Effector memory CD4-positive, alpha-beta T cell (primary cell): ENCODE results near the gene NPTN.

Experiments used
- DNase-seq, 3 donors: peaks; one replicate each; pipeline ENCODE4 v3.0.0-alpha.2; 2020
- H3K27ac ChIP-seq: 2 replicates; pipeline ENCODE4 v1.7.0; 2013; ENCODE audit warnings: mild to moderate bottlenecking, low read length, moderate library complexity; ENCODE audit not compliant: insufficient read depth, poor library complexity, severe bottlenecking
- H3K27me3 ChIP-seq: replicated peaks from 2 replicates; pipeline ENCODE4 v1.7.0; 2013; ENCODE audit warnings: mild to moderate bottlenecking, low read length; ENCODE audit not compliant: insufficient read depth, control insufficient read depth, poor library complexity, severe bottlenecking
- H3K36me3 ChIP-seq: 2 replicates; pipeline ENCODE4 v1.7.0; 2013; ENCODE audit warnings: mild to moderate bottlenecking, low read length, moderate library complexity; ENCODE audit not compliant: control insufficient read depth, insufficient read depth
- H3K4me1 ChIP-seq: 2 replicates; pipeline ENCODE4 v1.7.0; 2013; ENCODE audit warnings: low read length, mild to moderate bottlenecking; ENCODE audit not compliant: control insufficient read depth, insufficient read depth, poor library complexity, severe bottlenecking
- H3K4me3 ChIP-seq: 2 replicates; pipeline ENCODE4 v1.7.0; 2013; ENCODE audit warnings: low read length, low read depth, mild to moderate bottlenecking; ENCODE audit not compliant: insufficient read depth, poor library complexity, severe bottlenecking
- H3K9me3 ChIP-seq: 2 replicates; pipeline ENCODE4 v1.7.0; 2013; ENCODE audit warnings: mild to moderate bottlenecking, low read length, moderate library complexity; ENCODE audit not compliant: control insufficient read depth

NPTN gene

DNA sequence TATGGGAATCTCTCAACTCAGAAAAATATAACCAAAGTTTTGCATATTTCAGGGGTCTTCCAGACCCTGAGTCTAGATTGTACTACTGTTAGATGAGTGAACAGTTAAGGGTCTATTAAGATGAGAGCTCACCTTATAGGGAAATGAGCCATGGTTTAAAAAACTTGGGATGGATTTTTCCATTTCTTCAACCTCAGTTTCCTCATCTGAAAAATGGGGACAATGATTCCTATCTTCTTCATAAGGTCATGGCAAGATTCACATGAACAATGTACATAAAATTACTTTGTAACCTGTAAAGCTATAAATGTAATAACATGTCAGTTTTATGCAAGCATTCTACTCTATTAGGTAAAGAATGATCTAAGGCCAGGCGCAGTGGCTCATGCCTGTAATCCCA lies 28.7 kb downstream of the NPTN start:
- Histone ChIP-seq H3K27ac (no peak overlapping the region), H3K27me3 (no peaks in the 10 kb centered on the region), H3K36me3 (no peaks in the 10 kb centered on the region), H3K4me1 (peaks cover 9% of the 10 kb centered on the region), H3K9me3 (no peaks in the 10 kb centered on the region), H3K4me3 (no peak overlapping the region)
- no peak for DNase-seq

DNA sequence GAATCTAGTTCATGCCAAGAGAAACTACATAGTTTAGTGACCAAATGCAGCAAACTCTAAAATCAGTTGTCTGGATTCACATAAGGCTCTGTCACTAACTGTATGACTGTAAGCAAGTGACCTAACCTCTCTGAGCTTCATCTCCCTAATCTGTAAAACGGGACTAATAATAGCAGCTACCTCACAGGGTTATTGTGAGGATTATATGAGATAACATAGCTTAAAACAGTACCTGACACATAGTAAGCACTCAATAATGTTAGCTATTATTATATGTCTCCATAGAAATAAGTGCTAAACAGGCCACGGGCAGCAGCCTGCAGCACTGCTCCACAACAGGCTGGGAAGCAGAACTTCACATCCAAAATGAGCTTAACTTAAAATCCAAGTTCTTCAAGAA lies 30.2 kb downstream of the NPTN start:
- no peaks in the 10 kb centered on the region for H3K27me3 ChIP-seq
- no peaks in the 10 kb centered on the region for H3K36me3 ChIP-seq
- H3K9me3 ChIP-seq = no peaks in the 10 kb centered on the region
- H3K4me3 ChIP-seq = no peak overlapping the region
- peaks cover 9% of the 10 kb centered on the region for H3K4me1 ChIP-seq
- no peak for DNase-seq
- no peak overlapping the region for H3K27ac ChIP-seq

- Histone ChIP-seq H3K9me3 (no peaks in the 10 kb centered on the region), H3K27me3 (no peaks in the 10 kb centered on the region), H3K36me3 (no peaks in the 10 kb centered on the region), H3K4me1 (peaks cover 9% of the 10 kb centered on the region), H3K4me3 (no peak overlapping the region), H3K27ac (no peak overlapping the region)
- DNase-seq = no peak
These were observed 30.7 kb downstream of the NPTN start for GRCh38 chr15:73602446-73602843.

DNA sequence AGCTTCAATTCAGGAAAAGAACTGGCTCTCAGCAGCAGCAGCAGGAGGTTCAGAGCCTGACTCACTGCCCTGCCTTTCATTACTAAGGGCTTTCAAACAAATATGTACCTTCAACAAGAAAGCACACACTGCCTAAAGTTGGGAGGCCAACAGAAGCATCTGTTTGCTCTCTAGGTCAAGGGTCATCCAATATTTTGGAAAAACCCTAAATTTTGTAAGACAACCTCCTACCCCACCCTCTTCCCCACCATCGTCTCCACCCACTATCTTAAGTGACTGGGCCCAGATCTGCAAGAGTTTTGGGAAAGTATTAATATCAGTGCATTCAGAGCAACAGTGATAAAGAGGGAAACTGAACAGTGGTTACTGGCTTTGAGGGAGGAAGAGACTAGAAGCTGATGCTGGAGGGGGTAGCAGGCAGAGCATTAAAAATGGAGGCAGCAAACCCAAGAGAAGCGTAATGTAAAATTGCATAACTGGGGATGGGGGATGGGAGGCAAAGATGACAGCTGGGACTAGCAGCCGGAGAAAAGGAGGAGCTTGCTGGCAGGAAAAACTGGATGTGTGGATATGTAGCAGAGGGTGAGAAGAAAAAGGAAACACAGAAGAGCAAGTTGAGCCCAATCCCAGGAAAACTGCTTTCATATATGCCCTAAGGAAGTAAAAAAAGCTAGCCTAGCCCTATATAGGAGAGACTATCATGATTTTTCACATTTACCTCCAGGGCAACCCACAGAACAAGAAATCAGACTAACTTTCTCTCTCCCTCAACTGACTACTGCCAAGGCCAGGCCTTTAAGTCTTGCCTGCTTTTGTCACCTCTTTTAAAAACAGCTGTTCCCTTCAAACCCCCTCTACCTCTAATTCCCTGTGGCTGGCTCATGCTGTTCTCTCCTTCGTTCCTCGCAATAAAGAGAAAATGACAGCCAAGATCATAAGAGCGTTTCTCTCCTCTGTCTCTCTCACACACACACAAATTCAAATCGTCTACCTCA lies 31.4 kb downstream of the NPTN start:
- DNase-seq = no peak
- no peaks in the 10 kb centered on the region for H3K36me3 ChIP-seq
- no peak overlapping the region for H3K27ac ChIP-seq
- H3K9me3 ChIP-seq = no peaks in the 10 kb centered on the region
- H3K4me3 ChIP-seq = no peak overlapping the region
- no peaks in the 10 kb centered on the region for H3K27me3 ChIP-seq
- H3K4me1 ChIP-seq = peaks cover 9% of the 10 kb centered on the region

DNA sequence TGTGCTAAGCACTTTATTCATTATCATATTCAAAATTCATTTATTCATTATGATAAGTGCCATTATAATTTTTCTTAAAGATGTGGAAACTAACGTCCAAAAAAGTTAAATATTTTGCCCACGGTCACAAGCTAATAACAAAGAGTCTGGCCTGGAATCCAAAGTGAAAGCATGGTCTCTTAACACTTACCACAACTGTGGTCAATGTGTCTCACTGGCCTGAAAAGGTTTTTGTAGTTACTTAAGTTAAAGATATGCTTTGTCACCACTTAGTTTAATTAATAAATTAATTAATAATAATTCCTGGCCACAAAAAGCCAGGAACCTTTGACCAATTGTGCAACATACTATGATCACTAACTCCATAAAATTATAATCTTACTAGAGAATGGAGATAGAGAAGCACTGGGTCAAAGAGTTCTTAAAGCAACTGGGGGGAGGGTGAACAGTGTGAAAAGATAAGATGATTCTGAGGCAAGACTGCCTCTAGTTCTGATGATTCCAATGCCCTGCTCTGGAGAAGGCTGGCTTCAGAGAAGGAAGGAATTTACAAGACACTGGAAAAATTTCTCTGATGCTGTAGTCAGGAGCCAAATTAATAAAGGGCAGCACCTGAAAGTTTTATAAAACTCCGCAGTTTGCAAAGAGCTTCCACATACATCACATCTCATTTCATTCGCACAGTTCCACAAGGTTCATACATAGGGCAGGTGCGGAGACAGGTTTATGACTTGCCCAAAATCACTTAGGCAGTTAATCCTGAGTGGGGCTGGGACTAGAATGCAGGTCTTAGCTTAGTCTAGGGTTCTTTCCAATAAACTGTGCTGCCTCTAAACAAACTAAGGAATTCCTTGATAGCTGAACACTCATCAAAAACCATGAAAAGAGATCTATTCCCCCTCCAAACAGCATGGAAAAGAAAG lies 32.5 kb downstream of the NPTN start:
- no peak overlapping the region for H3K27ac ChIP-seq
- H3K4me1 ChIP-seq = peaks cover 9% of the 10 kb centered on the region
- no peaks in the 10 kb centered on the region for H3K9me3 ChIP-seq
- no peak overlapping the region for H3K4me3 ChIP-seq
- DNase-seq = no peak
- no peaks in the 10 kb centered on the region for H3K36me3 ChIP-seq
- no peaks in the 10 kb centered on the region for H3K27me3 ChIP-seq

- H3K27ac ChIP-seq = no peak overlapping the region
- no peak overlapping the region for H3K4me3 ChIP-seq
- H3K27me3 ChIP-seq = no peaks in the 10 kb centered on the region
- H3K36me3 ChIP-seq = no peaks in the 10 kb centered on the region
- DNase-seq = no peak
- H3K9me3 ChIP-seq = no peaks in the 10 kb centered on the region
- peaks cover 9% of the 10 kb centered on the region for H3K4me1 ChIP-seq
These were observed 33.3 kb downstream of the NPTN start for GRCh38 chr15:73599934-73600333.

DNA sequence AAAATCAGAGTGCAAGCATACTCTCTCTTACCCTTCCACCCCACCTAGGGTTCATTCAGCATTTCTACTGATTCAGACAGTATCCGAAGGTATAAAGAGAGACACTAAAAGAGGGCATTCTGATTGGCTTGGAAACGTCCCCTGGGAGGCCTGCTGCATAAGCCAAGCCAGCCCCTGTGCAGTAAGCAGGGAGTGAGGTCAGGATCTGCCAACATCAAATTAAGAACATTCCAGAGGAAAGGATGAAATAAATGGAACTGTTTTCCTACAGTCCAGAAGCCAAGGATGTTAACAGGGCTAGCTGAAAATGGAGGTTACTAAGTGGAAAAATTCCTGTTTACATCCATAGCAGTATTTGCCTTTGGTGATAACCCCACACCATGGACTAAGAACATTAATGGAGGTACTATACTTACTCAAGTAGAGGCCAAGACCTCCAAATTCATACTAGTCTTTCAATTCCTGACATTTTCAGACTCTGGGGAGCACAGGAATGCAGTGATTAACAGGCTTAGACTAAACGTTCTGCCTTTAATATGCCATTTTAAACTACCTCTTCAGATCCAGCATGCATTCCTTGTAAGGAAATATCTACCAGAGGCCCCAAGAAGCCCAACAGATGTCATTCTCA lies 34.5 kb downstream of the NPTN start:
- no peaks in the 10 kb centered on the region for H3K27me3 ChIP-seq
- peaks cover 9% of the 10 kb centered on the region for H3K4me1 ChIP-seq
- H3K36me3 ChIP-seq = no peaks in the 10 kb centered on the region
- H3K4me3 ChIP-seq = no peak overlapping the region
- H3K9me3 ChIP-seq = no peaks in the 10 kb centered on the region
- no peak for DNase-seq
- no peak overlapping the region for H3K27ac ChIP-seq

DNA sequence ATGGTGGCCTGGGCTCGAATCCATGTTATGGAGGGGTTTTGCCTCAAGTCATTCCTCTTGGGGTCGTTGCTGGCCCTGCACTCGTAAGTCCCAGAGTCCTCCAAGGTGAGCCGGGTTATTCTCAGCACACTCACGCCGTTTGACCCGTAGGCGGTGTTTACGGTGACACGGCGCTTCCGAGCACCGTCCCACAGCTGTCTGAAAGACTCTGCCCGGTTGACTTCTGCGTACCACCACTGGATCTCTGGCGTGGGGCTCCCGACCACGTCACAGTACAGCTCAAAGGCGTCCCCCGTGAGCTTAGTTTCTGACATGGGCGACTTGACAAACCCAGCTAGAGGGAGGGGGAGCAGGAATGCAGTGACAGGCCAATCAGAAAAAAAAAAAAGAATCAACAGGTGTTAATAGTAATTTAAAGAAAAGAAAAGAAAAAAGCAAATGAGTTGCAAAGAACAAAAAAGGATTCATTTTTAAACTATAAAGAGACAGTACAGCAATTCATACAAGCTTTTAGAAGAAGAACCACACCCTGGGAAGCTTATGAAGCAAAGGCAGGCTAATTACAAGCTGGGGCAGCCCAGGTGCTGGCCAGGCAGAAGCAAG lies 36.1 kb downstream of the NPTN start:
- no peak overlapping the region for H3K27ac ChIP-seq
- H3K36me3 ChIP-seq = no peaks in the 10 kb centered on the region
- no peaks in the 10 kb centered on the region for H3K27me3 ChIP-seq
- no peaks in the 10 kb centered on the region for H3K4me1 ChIP-seq
- H3K9me3 ChIP-seq = no peaks in the 10 kb centered on the region
- DNase-seq = no peak
- H3K4me3 ChIP-seq = no peak overlapping the region

DNA sequence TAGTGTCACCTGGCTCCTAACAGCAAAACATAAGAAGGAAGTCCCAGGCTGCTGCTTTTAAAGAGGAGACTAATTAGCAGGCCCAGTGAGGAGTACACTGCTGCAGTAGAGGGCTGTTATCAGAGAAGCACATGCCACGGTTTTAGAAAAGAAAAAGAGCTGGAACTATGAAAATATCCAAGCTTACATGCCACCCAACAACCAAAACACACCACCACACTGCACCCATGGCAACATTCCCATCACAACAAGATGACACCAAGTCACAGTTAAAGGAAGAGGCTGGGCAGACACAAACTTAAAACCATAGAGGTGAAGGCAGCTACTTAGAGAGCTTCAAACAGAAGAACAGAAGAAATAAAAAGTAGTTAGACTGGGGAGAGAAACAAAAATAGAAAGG lies 37.0 kb downstream of the NPTN start:
- no peak for DNase-seq
- Histone ChIP-seq H3K36me3 (no peaks in the 10 kb centered on the region), H3K27me3 (no peaks in the 10 kb centered on the region), H3K4me3 (no peak overlapping the region), H3K4me1 (no peaks in the 10 kb centered on the region), H3K9me3 (no peaks in the 10 kb centered on the region), H3K27ac (no peak overlapping the region)
